NCI-H2196 treated with DMSO at 0.1 percent for 48 hours (cell line): ENCODE measurements around the gene TST.

Experiments
- DNase-seq: peaks from one replicate; lab custom pipeline; 2025; ENCODE audit not compliant: unreplicated experiment; lab: John Stamatoyannopoulos, UW

TST gene

DNA sequence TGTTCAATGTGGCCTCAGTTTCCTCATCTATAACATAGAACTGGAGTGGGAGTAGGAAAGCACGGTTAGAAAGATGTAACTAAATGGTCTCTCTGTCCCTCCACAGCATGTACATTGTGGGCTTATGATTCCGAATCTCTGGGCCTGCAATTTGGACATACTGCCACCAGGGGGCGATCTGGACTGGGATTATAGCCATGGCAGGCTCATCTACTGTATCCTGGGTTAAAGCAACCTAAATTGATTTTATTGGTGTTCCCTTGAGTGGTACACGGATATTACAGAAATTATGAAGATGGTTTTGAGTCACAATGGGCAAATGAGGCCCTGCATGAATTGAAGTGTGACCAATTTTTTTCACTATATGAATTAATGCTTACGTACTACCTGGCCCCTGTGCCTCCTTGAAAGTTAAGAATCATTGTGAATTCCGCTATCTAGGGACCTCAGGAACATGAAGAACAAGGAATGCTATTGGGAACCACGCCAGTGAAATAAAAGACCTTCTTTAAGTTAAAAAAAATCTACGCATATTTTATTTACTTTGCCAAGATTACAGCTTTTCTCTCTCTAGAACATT is 32.9 kb downstream of the TST start:
- DNase-seq, result no peak

DNA sequence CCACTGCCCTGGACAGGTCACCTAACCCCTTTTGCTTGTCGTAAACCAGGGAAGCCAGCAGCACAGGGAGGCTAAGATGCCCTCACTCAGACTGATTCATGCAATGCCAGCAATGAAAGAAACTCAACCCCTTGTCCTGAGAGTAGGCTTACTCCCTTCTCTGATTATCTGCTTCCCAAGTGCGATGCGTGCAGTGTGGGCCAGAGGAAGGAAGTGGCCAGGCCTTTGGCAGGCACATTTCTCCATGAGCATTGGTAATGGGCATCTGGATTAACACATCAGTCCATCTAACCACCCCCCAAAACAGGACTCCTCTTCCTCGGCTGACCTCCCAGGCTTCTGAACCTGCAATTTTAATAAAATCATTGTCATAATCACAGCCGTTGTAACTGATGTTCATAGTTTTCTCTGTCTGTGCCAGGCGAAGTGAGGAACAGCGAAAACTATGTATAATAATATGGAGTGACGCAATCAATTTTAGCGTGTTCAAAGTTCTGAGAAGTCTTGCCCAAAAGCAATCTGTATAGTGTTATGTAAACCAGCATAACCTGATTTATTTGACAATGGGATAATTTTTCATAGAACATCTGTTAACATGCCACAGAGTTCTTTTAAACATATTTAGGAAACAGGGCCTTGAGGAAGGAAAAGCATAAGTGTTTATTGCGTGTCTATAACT is 33.9 kb downstream of the TST start:
- no peak for DNase-seq

DNA sequence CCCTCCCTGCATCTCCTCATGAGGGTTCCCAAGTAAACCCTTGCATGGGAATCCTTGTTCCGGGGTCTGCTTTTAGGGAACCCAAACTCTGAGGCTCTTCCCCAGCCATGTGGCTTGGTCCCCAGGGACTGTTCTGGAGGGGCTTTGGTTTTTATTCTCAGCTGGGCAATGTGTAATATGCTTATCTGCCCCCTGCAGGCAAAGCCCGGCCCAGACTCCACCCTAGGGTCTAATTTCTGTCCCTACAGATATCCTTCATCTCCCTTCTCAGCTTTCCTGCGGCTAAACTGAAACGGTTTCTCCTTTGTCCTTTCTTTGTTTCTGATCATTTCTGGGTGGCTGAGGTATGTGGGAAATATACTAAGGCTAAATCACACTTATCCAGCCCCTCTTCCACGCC is 37.1 kb downstream of the TST start:
- DNase-seq, result no peak

GRCh38 chr22:36981247-36981775 is 37.9 kb downstream of the TST start:
- DNase-seq, result no peak

DNA sequence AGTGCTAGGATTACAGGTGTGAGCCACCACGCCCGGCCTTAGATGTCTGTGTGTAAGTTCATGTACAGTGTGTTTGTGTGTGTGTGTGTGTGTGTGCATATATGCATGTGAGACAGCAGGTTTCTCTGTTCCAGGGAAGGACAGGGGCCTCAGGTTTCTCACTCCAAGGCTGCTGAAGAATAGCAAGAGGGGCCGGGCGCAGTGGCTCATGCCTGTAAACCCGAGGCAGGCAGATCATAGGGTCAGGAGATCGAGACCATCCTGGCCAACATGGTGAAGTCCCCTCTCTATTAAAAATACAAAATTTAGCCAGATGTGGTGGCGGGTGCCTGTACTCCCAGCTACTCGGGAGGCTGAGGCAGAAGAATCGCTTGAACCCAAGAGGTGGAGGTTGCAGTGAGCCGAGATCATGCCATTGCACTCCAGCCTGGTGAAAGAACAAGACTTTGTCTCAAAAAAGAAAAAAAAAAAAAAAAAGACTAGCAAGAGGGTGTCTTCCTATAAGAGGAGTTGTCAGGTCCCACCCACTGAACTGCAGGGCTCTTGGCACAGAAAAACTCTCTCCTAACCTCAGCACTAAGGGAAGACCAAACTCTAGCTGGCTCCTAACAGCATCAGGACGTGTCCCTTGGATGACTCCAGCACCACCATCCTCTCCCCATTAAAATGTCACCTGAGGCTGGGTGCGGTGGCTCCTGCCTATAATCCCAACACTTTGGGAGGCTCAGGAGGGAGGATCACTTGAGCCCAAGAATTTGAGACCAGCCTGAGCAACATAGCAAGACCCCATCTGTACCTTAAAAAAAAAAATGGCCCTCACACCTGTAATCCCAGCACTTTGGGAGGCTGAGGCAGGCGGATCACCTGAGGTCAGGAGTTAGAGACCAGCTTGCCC is 40.0 kb downstream of the TST start:
- DNase-seq, result no peak

DNA sequence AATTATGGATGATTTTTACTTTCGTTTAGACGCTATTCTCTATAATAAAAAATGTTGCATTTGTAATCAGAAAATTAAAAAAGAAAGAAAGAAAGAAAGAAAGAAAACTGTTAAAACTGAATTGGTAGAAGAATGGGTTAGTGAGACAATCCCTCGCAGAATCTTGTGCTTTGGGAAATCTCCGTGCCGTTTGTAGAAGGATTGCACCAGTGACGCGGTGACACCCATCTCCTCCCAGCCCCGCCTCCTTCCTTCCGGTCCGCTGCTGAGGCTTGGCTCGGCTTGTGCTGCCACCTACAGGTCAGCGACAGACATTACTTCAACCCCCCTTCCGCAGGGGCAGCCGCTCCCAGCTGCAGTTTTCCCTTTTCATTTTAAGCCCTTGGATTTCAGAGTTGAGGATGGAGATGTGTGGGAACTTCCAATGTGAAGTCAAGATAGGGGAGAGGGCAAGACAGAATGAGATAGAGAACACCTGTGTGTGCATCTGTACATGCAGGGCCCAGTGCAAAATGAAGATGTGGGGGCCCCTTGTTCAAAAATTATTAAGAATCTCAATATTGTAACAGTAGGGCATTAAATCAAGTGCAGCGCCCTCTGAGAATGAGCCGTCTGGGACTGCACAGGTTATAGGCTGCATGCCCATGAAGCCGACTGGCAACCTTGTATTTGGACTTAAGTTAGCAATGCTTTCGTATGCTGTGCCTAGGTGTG is 41.1 kb downstream of the TST start:
- DNase-seq, result peak; percentile 55

DNA sequence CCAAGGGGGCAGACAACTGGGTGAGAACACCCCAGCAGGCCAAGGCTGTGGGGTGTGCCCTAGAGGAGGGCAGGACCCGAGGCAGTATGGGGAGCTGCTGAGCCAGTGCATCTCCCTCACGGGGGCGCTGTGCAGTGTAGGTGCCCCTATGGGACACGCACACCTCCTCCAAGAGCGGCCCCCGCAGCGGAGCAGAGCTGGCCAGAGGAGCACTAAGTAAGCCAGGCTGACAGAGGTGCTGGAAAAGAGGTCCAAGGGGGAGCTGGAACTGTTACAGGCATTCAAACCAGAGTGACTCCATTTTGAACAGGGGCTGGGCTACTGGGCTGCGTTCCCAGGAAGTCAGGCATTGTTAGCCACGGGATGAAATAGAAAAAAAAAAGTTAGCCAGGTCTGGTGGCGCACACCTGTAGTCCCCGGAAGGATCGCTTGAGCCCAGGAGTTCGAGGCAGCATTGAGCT is 41.8 kb downstream of the TST start:
- DNase-seq, result no peak

DNA sequence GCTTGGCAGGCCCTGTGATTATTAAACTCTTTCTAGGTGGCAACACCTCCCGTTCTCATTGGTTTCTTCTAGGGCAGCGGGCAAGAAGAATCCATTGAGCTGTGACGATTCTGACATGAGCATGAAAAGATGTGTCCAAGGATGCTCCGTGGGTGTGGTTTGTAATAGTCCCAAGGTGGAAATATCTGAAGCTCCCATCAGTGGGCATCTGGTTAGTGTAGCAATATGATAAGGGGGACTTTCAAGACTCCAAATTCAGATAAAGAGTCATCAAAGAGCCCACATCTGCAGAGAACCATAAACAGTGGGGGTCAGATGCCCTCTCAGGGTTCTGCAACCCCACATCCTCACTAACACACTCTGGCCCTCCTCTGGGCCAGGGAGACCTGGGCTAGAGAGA is 42.6 kb downstream of the TST start:
- no peak for DNase-seq

DNA sequence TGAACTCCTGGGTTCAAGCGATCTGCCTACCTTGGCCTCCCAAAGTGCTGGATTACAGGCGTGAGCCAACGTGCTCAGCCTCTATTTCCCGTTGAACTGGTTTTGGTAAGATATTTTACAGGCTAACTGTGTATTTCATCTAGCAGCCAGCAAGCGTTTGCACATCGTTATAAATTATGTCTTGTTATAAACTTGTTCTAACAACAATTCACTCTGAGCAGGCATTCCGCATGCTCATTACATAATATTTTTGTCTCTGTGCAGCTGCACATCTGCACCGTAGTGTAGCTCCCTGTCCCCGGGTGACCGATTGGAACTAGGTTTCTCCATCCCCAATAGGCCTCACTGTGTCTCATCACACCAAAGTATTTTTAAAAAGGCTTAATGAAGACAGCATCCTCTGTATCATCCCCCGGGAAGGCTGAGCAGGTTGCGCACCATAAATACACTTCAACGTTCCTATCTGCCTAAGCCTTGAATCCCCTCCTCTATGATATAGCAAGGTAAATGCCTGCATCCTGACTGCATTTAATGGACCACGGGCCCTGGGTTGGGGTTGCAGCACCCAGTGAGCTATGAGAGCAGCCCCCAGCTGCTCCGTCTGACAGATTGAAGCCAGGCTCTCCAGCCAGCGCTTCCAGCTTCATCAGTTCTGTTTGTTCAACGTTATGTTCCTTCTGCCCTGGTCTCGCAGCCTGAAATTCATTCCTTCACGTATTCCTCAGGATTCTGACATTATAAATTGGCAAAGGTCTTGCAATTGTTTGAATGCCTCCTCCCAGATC is 47.7 kb downstream of the TST start:
- DNase-seq, result no peak

GRCh38 chr22:36968249-36968964 is 50.8 kb downstream of the TST start:
- DNase-seq, result no peak

GRCh38 chr22:36966851-36967540 is 52.3 kb downstream of the TST start:
- no peak for DNase-seq

GRCh38 chr22:36965696-36966095 is 53.6 kb downstream of the TST start:
- no peak for DNase-seq

GRCh38 chr22:36964106-36964505 is 55.1 kb downstream of the TST start:
- no peak for DNase-seq

- DNase-seq, result no peak
These were observed 55.9 kb downstream of the TST start for GRCh38 chr22:36963302-36963701.

DNA sequence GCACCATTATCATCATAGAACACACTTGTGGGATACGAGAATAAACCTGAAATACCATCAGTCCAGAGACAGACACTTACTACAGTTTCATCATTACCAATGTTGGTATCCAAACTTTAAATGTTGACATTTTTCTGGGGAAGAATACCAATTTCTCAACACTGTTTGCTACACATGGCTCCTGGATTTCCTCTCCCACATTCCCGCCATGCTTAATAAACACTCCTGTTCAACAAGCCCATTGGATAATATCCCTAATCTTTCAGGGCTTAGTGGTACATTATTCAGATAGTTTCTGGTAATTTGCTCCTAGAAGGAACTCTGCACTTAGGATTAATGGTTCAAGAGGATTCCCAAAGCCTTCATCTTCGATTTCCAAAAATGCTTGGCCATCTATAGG is 57.6 kb downstream of the TST start:
- no peak for DNase-seq
